H1 (cell line): ENCODE measurements around the gene CPHXL.

ENCODE experiments used
- CBX8 ChIP-seq: fragments of 300-800, 300-1000 bp; sonication (generic); IDR thresholded peaks from 2 replicates; pipeline ENCODE4 v1.7.1; 2016; ENCODE audit warnings: low read depth, low read length, borderline replicate concordance
- CHD2 ChIP-seq: IDR thresholded peaks from 2 replicates; pipeline ENCODE4 v1.6.1; 2012; ENCODE audit warnings: low read length, improper control_type of control experiment
- GABPA ChIP-seq: IDR thresholded peaks from 2 replicates; pipeline ENCODE4 v1.6.1; 2011; ENCODE audit warnings: mild to moderate bottlenecking, low read length, moderate library complexity, borderline replicate concordance; ENCODE audit not compliant: insufficient read depth
- HDAC6 ChIP-seq: IDR thresholded peaks from one replicate; pipeline ENCODE4 v1.7.1; 2012; ENCODE audit warnings: low read depth, mild to moderate bottlenecking, inconsistent platforms, low read length, moderate library complexity
- JUND ChIP-seq: IDR thresholded peaks from 2 replicates; pipeline ENCODE4 v1.6.1; 2011; ENCODE audit warnings: mild to moderate bottlenecking, improper control_type of control experiment, low read length
- POLR2A ChIP-seq, 2 experiments: IDR thresholded peaks; 1 replicate in 1 of 2; 2 replicates in 1 of 2; pipeline ENCODE4 v1.6.1; 2011; ENCODE audit warnings: low read depth in 2 of 2, low read length in 2 of 2, mild to moderate bottlenecking in 2 of 2; ENCODE audit errors: control extremely low read depth in 1 of 2
- POLR2AphosphoS5 ChIP-seq: IDR thresholded peaks from 2 replicates; pipeline ENCODE4 v1.6.1; 2011; ENCODE audit warnings: low read depth, low read length
- RNF2 ChIP-seq: fragments of 200-900, 300-1000 bp; sonication (generic); IDR thresholded peaks from 2 replicates; pipeline ENCODE4 v1.7.1; 2016; ENCODE audit warnings: borderline replicate concordance, low read depth, mild to moderate bottlenecking, antibody characterized with exemption, low read length; ENCODE audit not compliant: poor library complexity, severe bottlenecking; ENCODE audit errors: missing control alignments
- RXRA ChIP-seq: IDR thresholded peaks from 2 replicates; pipeline ENCODE4 v1.6.1; 2011; ENCODE audit warnings: low read depth, mild to moderate bottlenecking, low read length, moderate library complexity; ENCODE audit not compliant: insufficient read depth
- SP1 ChIP-seq: IDR thresholded peaks from 2 replicates; pipeline ENCODE4 v1.6.1; 2011; ENCODE audit warnings: low read depth, low read length
- SRF ChIP-seq: IDR thresholded peaks from 2 replicates; pipeline ENCODE4 v1.6.1; 2011; ENCODE audit warnings: mild to moderate bottlenecking, low read depth, low read length, moderate library complexity
- TAF1 ChIP-seq: IDR thresholded peaks from 2 replicates; pipeline ENCODE4 v1.6.1; 2011; ENCODE audit warnings: mild to moderate bottlenecking, low read depth, low read length
- TF ChIP-seq, protein P1 (sequence below), 3 experiments: IDR thresholded peaks; 1 replicate in 2 of 3; 2 replicates in 1 of 3; pipeline versions ENCODE4 v1.5.1 to v1.6.1; 2011; ENCODE audit warnings: low read length in 3 of 3, mild to moderate bottlenecking in 3 of 3, inconsistent platforms in 2 of 3, low read depth in 1 of 3, moderate library complexity in 1 of 3; ENCODE audit not compliant: insufficient read depth in 1 of 3; ENCODE audit errors: control extremely low read depth in 1 of 3
- TF ChIP-seq, protein P2 (sequence below): IDR thresholded peaks from 2 replicates; pipeline ENCODE4 v1.6.1; 2012; ENCODE audit warnings: inconsistent platforms

DNA sequence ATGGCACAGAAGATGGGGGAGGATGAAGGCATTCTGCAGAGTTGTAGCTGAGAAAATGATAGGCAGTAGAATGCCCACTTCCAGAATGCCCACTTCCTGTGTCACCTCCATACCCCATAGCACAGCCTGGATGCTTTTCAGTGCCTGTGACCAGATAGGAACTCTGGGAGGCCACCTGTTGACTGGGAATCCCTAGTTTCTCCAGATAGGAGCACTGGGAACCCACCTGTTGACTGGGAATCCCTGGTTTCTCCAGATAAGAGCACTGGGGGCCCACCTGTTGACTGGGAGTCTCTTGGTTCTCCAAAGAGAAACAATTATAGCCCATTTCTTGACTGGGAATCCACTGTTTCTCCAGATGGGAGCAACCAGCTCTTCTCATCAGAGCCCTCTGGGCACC is 11.6 kb downstream of the CPHXL start:
- TF ChIP-seq, protein P1, sequence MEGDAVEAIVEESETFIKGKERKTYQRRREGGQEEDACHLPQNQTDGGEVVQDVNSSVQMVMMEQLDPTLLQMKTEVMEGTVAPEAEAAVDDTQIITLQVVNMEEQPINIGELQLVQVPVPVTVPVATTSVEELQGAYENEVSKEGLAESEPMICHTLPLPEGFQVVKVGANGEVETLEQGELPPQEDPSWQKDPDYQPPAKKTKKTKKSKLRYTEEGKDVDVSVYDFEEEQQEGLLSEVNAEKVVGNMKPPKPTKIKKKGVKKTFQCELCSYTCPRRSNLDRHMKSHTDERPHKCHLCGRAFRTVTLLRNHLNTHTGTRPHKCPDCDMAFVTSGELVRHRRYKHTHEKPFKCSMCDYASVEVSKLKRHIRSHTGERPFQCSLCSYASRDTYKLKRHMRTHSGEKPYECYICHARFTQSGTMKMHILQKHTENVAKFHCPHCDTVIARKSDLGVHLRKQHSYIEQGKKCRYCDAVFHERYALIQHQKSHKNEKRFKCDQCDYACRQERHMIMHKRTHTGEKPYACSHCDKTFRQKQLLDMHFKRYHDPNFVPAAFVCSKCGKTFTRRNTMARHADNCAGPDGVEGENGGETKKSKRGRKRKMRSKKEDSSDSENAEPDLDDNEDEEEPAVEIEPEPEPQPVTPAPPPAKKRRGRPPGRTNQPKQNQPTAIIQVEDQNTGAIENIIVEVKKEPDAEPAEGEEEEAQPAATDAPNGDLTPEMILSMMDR (IDR thresholded peaks at IDR 0.05; ENCODE audit: control extremely low read depth in 1 of 3, insufficient read depth in 1 of 3, low read depth in 1 of 3, low read length in 3 of 3): no peak
- TF ChIP-seq SRF (no peak), POLR2A (IDR thresholded peaks at IDR 0.05; ENCODE audit: control extremely low read depth in 1 of 2, low read depth in 2 of 2, low read length in 2 of 2) (no peak), JUND (no peak), HDAC6 (no peak), RNF2 (no peak), CBX8 (no peak), CHD2 (no peak), TAF1 (no peak), SP1 (no peak), GABPA (no peak), RXRA (no peak), POLR2AphosphoS5 (no peak)
- TF ChIP-seq, protein P2, sequence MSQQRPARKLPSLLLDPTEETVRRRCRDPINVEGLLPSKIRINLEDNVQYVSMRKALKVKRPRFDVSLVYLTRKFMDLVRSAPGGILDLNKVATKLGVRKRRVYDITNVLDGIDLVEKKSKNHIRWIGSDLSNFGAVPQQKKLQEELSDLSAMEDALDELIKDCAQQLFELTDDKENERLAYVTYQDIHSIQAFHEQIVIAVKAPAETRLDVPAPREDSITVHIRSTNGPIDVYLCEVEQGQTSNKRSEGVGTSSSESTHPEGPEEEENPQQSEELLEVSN: no peak
